Neural crest cell (in vitro differentiated cells): ENCODE results near the gene BANK1. TPM values are rescaled to one million over a fixed set of nuclear protein-coding genes. Genes with fewer than 3 reads are reported as not detected.

Source experiments
- DNase-seq: peaks from one replicate; pipeline ENCODE4 v3.0.0; 2021; ENCODE audit warnings: low read depth, mixed read lengths, low spot score
- H3K27ac Mint-ChIP-seq: one replicate; pipeline ENCODE4 v1.8.0; 2021; ENCODE audit warnings: mild to moderate bottlenecking, mixed read lengths; ENCODE audit not compliant: unreplicated experiment
- H3K27me3 Mint-ChIP-seq: 2 replicates; pipeline ENCODE4 v1.8.0; 2021; ENCODE audit warnings: low read depth, mild to moderate bottlenecking, mixed read lengths
- H3K36me3 Mint-ChIP-seq: 2 replicates; pipeline ENCODE4 v1.8.0; 2021; ENCODE audit warnings: low read depth, mild to moderate bottlenecking, mixed read lengths
- H3K4me1 Mint-ChIP-seq: 2 replicates; pipeline ENCODE4 v1.8.0; 2021; ENCODE audit warnings: mixed read lengths
- H3K4me3 Mint-ChIP-seq: one replicate; pipeline ENCODE4 v1.8.0; 2021; ENCODE audit warnings: mild to moderate bottlenecking, mixed read lengths
- H3K9me3 Mint-ChIP-seq: 2 replicates; pipeline ENCODE4 v1.8.0; 2021; ENCODE audit warnings: mixed read lengths
- total RNA-seq: library from RNA; stranded (reverse); gene quantifications from 2 replicates; pipeline ENCODE4 v1.2.1, GENCODE V29; 2021
- TF ChIP-seq, protein P1 (sequence below): fragments of 200-600 bp; sonication (generic); conservative IDR thresholded peaks from 2 replicates; pipeline ENCODE4 v1.5.0; 2021; ENCODE audit warnings: antibody characterized with exemption, mild to moderate bottlenecking

BANK1 gene
- total RNA-seq, 1 donor from 2014 or later: 0.44 TPM

DNA sequence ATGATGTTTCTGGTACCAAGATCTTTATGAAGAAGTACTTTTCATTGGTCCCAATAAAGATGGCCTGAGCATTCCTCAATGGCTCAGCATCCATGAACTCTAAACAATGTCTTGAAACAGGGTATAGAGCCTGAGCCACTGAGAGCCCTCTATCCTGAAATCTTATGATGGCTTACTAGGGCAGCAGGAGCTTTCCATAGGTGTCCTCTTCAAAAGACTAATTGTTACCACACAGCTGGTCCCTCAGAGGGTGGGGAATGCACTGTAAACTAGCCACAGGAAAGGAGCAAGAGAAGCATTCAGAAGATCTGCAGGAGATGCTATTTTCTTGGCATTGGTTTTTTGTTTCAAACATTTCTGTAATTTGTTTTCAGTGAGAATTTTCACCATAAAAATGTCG lies 5.6 kb upstream of the BANK1 start:
- H3K27me3 Mint-ChIP-seq: peaks cover under 1% of the 10 kb centered on the region
- no peak overlapping the region for H3K27ac Mint-ChIP-seq
- no peak overlapping the region for H3K4me3 Mint-ChIP-seq
- H3K4me1 Mint-ChIP-seq: peaks cover 21% of the 10 kb centered on the region
- TF ChIP-seq, protein P1, sequence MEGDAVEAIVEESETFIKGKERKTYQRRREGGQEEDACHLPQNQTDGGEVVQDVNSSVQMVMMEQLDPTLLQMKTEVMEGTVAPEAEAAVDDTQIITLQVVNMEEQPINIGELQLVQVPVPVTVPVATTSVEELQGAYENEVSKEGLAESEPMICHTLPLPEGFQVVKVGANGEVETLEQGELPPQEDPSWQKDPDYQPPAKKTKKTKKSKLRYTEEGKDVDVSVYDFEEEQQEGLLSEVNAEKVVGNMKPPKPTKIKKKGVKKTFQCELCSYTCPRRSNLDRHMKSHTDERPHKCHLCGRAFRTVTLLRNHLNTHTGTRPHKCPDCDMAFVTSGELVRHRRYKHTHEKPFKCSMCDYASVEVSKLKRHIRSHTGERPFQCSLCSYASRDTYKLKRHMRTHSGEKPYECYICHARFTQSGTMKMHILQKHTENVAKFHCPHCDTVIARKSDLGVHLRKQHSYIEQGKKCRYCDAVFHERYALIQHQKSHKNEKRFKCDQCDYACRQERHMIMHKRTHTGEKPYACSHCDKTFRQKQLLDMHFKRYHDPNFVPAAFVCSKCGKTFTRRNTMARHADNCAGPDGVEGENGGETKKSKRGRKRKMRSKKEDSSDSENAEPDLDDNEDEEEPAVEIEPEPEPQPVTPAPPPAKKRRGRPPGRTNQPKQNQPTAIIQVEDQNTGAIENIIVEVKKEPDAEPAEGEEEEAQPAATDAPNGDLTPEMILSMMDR: no peak
- H3K9me3 Mint-ChIP-seq: peaks cover 3% of the 10 kb centered on the region
- H3K36me3 Mint-ChIP-seq: no peaks in the 10 kb centered on the region
- no peak for DNase-seq

DNA sequence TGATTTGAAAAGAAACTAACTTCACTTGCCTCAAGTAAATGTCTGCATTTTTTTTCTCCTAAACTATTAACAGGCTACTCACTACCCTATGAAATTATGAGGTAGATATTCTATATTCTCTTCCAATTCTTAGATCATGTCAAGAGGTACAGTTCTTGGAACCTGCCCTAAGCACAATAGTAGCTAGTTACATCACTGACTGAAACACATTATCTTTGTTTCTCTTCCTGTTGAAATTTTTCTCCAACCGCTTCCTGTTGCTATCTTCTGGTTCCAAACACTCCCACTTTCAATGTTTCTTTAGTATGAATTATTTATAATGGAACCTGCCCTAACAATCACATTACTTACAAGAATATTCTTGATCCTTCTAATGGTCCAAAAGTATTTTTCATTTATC lies 5.0 kb upstream of the BANK1 start:
- TF ChIP-seq, protein P1: no peak
- Mint-ChIP-seq H3K9me3 (peaks cover 3% of the 10 kb centered on the region), H3K4me1 (peaks cover 25% of the 10 kb centered on the region), H3K27ac (no peak overlapping the region), H3K4me3 (no peak overlapping the region), H3K27me3 (peaks cover 6% of the 10 kb centered on the region), H3K36me3 (no peaks in the 10 kb centered on the region)
- no peak for DNase-seq

DNA sequence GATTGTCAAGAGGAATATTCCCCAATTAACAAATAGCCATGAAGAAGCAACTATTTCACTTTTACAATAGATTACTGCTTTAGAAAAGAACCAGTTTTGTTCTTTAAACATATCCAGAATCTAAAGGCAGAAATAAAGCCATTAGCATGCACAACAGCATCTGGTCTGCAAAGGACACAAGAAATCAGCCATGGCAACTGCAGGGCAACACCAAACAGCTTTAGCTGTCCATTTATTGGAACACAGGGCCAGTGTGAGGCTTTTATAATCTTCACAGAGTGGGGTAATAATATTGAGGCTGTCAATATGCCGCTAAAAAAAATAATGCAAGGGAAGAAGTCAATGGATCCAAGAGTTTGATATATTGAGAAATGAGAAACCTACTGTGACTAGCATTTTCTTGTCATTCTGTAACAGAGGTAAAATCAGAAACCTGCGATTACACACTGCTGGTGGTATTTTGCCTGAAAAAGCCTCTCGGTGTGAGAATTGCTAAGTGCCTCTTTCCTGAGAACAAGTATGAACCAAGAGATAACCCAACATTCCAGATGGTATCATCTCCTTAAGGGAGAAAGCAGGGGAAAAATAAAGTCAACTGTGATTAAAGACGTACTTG lies 2.7 kb upstream of the BANK1 start:
- Mint-ChIP-seq H3K9me3 (peaks cover 3% of the 10 kb centered on the region), H3K27me3 (peaks cover 19% of the 10 kb centered on the region), H3K4me1 (peaks cover 30% of the 10 kb centered on the region), H3K4me3 (no peak overlapping the region), H3K27ac (no peak overlapping the region), H3K36me3 (no peaks in the 10 kb centered on the region)
- no peak for DNase-seq
- TF ChIP-seq, protein P1: no peak

DNA sequence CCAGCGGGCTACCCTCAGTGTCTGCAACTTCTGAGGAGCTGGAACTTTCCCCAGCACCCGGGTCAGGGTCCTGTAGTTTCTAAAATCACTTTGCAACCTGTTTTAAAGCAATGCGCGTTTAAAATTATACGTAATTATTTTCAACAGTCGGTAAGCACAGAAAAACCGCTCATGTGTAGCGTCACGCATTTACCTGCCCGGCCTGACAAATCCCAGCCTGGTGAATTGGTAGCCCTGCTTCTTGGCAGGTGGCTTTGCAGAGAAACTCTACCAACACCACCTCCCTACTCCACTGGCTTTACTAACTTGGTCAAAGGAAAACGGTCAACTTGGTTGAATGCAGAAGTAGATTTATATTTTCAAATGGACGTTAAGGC lies 640 bp downstream of the BANK1 start:
- TF ChIP-seq, protein P1: no peak
- Mint-ChIP-seq H3K9me3 (peaks cover 3% of the 10 kb centered on the region), H3K4me1 (peaks cover 16% of the 10 kb centered on the region), H3K36me3 (no peaks in the 10 kb centered on the region), H3K27ac (no peak overlapping the region), H3K27me3 (peaks cover 21% of the 10 kb centered on the region), H3K4me3 (peak overlapping the region; percentile 84)
- no peak for DNase-seq

DNA sequence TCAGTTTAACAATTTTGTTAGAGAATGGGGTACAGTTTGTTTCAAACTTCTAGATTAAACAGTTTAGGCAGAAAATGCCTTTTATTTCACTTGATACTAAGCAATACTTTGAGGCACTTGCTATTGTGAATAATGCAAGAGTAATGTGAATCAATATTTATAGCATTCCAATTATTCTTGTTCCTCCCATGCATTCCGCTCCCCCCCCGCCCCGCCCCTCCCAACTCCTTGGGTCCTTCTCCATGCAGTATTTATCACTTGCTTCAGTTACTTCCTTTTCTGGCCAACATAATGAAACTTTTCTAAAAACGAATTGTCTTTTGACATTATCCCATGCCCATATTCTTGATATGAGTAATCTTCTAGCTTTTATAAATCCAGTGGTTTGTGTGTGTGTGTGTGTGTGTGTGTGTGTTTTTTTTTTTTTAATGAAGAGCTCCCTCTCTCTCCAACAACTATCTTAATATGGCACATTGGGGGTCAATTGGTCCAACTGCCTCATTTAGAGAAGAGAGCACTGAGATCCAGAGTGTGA lies 1.6 kb downstream of the BANK1 start:
- no peak overlapping the region for H3K27ac Mint-ChIP-seq
- peaks cover 16% of the 10 kb centered on the region for H3K4me1 Mint-ChIP-seq
- no peak for DNase-seq
- peaks cover 21% of the 10 kb centered on the region for H3K27me3 Mint-ChIP-seq
- H3K9me3 Mint-ChIP-seq: no peaks in the 10 kb centered on the region
- no peaks in the 10 kb centered on the region for H3K36me3 Mint-ChIP-seq
- TF ChIP-seq, protein P1: no peak
- no peak overlapping the region for H3K4me3 Mint-ChIP-seq
